A172 (cell line): Measurements from ENCODE around the gene MFAP2. TPM values are rescaled to one million over a fixed set of nuclear protein-coding genes. Genes with fewer than 3 reads are reported as not detected.

Experiments used
- DNase-seq: peaks from one replicate; pipeline ENCODE4 v3.0.0-alpha.2; 2015; ENCODE audit warnings: low spot score
- total RNA-seq: library from RNA; depleted of rRNA; stranded (reverse); fragments of >200 nt; shearing (Covaris generic); gene quantifications from 2 replicates; pipeline ENCODE4 v1.2.3, GENCODE V29; 2014

Gene MFAP2
- total RNA-seq, 1 experiment from 2014 or later, result not detected

DNA sequence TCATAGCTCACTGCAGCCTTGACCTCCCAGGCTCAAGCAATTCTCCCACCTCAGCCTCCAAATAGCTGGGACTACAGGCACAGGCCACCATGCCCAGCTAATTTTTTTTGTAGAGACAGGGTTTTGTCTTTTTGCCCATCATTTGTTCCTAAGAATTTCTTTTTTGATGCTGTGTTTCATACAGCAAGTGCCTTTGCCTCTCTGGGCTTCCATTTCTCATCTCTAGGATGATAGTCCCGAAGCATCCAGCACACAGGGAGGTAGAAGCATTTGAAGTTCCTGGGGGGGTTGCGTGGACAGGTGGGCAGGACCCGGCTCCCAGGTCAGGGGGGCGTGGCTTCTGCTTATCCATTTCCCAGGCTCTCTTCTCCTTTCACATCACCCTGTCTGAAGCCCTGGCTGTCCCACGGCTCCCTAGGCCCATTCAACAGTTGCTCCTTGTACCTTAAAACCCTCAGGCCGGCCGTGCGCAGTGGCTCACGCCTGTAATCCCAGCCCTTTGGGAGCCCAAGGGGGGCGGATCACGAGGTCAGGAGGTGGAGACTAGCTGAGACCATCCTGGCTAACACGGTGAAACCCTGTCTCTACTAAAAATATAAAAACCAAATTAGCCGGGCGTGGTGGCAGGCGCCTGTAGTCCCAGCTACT, 27.9 kb upstream of the MFAP2 start:
- no peak for DNase-seq

DNA sequence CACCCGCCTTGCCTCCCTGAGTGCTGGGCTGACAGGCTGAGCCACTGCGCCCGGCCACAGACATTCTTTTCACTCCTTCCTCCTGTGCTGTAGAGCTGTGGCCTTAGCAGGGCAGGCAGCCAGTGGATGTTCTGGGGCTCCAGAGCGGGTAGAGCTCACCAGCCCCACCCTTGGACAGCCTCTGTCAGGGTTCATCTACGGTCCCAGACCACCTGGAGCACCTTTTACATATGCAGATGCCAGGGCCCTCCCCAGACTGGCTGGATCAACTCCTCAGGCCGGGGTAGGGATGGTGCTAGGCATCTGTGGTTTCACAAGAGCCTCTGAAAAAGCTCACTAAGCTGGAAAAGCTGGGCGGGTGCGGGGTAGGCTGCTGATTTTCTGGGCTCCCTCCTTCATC, 26.7 kb upstream of the MFAP2 start:
- no peak for DNase-seq

DNA sequence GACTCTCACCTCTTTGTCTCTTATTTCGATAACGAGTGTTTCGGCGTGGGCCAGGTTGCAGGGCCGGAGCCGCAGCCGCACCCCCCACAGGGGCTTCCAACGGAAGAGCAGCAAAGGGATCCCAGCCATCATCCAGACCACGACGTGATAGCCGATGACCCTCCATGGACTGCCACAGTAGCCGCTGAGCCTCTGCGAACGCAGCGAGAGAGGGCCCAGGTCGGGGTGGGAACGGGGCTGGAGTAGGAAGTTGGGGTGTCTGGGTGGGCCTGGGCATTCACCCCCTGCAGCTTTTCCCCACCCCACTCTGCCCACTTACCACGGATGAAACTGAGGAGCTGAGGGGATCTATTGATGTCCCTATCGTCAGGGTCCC, 24.9 kb upstream of the MFAP2 start:
- DNase-seq, result no peak

DNA sequence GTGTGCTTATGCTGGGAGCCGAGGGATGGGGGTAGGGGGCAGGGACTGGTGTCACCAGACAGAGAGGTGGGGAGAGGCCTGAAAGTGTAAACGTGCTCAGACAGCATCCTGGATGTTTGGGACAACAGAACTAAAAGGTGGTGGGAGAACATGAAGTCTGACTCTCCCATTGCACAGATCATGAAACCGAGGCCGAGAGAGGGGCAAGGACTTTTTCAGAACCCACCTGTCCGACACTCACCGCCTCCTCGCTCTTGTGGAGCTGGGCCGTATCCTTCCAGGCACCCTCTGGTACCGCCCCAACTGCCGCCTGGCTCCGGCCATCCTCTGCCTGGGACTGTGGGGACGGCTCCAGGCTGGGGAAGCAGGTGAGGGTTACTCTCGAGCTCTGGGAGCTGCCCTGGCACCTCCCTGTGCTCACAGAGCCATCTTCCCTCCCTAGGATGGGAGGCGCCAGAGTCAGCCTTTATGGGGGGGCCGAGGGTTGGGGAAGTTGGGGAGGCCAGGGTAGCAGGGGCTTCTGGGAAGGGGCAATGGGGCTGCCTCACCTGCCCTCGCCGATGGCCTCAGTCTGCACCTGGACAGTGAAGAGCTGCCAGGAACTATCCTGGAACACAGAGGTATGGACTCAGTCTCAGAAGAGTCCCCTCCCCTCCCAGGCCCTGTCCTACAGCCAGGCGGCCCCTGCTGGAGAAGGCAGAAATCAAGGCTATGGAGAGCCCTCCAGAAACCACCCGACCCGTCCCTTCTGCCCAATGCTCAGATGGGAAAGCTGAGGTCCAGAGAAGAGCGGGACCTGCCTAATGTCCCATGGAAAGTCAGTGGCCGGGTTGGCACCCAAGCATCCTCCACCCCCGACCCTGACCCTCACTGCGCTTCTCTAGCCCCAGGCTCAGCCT, 24.3 kb upstream of the MFAP2 start:
- no peak for DNase-seq

DNA sequence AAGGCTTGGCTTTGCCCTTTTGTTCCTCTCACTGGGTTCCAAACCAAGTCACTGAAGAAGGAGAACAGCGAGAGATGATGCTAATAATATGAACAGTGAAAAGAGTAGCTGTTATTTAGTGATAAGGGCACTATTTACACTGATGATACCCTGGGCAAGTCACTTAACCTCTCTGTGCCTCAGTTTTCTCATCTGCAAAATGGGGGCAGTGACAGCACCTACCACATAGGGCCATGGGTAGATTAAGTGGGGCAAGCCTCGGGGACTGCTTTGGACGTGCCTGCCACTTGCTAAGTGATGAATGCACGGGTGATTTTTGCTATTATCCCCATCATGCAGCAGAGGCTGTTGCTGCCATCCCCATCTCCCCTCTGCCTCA, 22.1 kb upstream of the MFAP2 start:
- DNase-seq, result no peak

DNA sequence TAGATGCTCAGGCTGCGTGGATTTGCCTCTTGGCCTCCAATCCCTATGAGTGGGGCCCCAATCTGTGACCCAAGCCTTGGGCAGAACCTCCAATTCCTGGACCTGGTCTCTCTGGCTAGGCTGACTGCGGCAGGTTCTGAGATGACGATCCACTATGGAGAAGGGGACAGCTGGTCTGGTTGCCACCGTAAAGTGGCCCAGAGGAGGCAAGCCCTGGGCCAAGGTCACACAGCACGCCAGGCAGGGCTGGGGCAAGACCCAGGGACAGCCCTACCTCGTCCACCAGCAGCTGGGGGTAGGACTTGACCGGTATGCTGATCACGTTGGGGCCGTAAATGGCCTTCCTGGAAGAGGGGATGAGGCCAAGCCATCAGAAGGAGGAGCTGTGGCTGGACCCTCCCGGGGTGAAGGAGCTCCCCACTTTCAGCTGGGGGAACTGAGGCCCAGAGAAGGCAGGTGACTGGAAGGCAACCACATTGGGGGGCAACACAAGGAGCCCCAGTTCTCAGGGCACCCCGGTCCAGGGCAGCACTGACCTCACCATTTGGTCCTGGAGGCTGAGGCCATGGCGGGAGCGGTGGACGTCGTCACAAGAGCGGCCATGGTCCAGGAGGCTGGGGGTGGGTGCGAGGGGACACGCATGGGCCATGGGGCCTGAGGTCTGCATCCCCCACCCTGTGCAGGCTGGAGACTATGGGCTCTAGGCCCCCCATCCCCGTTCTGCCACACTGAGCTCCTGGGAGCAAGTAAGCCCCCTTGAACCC, 21.5 kb upstream of the MFAP2 start:
- DNase-seq, result no peak

DNA sequence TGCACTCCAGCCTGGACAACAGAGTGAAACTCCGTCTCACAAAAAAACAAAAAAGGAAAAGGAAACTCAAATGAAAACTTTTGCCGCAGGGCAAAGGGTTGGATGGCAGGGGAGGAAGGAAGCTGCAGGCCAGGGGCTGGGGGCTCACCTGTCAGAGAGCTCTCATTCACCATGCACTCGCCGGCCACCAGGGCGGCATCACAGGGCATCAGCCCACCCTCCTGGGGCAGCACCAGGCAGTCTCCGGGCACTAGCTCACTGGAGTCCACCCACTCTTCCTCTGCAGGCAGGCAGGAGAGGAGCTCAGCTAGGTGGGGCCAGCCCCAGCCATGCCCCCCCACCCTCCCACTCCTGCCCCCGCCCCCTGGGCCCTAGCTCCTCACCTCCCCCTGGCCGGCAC, 19.4 kb upstream of the MFAP2 start:
- DNase-seq, result no peak

DNA sequence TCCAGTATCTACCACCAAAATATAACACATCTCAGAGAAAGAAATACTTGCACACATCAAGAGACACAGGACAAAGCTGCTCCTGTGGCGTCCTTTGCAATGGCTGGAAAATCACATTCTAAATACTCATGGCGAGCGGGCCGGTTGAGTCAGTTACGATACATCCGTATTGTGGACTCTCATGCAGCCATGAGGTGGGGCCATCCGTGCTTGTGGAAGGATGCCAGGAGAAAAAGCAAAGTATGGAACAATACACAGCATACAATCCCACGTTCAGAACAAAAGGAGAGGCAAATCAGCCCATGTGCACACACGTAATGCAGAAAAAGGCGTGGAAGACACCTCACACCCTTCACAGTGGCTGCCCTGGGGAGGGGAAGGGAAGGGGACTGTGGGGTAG, 18.2 kb upstream of the MFAP2 start:
- no peak for DNase-seq

- DNase-seq, result no peak
Measured at GRCh38 chr1:16996845-16997244, 16.4 kb upstream of the MFAP2 start.

DNA sequence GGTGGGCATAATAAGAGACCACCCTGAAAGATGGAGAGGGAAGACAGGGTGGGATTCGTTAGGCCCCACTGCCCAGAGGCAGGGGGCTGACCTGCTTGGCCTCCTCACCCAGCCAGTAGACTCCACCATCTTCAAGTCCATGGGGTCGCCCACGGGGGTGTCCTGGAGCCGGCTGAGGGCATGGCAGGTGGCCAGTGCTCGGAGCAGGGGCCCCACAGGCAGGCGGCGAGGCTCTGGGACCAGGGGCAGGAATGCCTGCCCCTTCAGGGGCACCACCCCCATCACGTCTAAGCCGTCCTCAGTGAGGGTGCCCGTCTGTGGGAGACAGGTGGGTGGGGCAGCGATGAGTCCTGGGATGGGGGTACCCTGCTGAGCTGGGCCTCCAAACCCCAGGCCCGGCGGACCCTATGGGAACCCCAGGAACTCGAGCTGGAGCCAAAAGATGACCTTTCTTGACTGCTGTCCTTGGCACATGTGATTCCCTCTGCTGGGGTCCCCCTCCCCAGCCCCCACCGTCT, 13.2 kb upstream of the MFAP2 start:
- no peak for DNase-seq

GRCh38 chr1:16992675-16993074, 12.3 kb upstream of the MFAP2 start:
- DNase-seq, result no peak

- DNase-seq, result no peak
Measured at GRCh38 chr1:16992102-16992501, 11.7 kb upstream of the MFAP2 start.

- no peak for DNase-seq
Measured at GRCh38 chr1:16991571-16991970, 11.2 kb upstream of the MFAP2 start.

- DNase-seq, result no peak
Measured at GRCh38 chr1:16989676-16990391, 9.4 kb upstream of the MFAP2 start.

DNA sequence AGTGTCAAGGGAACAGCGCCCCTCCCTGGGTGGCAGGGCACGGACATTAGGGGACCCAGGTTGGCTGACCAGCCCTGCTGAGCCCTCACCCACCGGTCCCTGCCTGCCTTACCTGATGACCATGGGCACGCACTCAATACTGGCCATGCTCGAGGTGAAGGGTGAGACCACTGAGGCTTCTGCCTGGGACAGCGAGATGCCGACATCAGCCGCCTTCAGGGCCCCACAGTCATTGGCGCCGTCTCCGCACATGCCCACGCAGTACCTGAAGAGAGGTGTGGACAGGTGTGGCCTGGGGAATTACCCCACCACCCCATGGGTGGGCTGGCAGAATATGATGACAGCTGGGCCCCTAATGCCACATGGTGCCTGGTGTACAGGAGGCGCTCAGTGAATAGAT, 7.8 kb upstream of the MFAP2 start:
- DNase-seq, result no peak

GRCh38 chr1:16986962-16987361, 6.5 kb upstream of the MFAP2 start:
- no peak for DNase-seq

- DNase-seq, result no peak
Measured at GRCh38 chr1:16986560-16986959, 6.1 kb upstream of the MFAP2 start.

DNA sequence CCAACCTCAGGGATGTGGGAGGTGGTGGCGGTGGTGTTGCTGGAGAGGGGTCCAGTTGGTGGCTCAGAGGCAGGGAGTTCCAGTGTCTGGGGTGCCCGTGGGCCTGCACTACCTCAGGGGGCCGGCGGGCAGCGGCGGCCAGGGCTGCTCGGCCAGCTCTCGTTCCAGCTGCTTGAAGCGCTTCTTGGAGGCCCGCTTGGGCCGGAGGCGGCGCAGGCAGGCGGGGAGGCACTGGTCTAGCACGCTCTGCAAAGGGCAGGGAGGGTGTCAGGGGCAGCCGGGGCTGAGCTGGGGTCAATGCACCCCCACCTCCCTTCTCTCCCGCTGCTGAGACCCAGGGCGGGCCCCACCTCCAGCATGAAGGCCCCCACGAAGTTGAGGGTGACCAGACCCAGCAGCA, 5.7 kb upstream of the MFAP2 start:
- DNase-seq, result no peak

DNA sequence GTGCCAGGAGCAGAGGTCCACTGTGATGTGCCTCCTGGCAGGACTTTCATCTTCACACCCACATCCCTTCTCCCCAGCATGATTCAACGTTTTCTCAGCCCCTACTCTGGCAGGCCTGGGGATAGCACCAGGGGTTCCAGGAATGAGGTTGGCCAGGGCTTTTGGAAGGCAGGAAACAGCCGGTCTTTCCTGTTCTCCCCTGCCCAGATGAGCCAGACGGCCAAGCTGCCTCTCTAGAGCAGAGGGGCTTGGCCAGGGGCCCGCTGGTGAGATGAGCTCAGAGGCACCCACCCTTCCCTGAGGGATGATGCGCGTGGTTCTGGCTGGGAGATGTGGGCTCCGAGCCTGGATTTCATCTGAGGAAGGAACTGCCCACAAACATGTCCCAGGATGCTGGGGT, 4.3 kb upstream of the MFAP2 start:
- peak; percentile 81 for DNase-seq

DNA sequence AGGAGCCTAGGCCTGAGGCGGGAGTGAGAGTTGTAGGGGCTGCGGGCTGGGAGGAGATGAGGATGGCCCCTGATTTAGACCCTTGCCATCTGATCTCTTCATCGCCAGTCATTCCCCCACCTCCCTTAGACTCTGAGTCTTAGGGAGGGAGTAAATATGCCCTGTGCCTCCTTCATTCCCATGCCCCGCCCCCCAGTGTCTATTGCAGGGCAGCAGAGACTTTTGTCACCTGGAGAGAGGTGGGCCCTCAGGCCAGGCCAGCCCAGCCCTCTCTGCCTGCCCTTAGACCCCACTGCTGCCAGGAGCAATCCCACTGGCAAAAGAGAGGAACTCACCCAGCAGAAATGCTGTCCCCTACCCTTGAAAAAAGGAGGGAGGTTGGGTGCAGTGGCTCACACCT, 3.2 kb upstream of the MFAP2 start:
- no peak for DNase-seq

DNA sequence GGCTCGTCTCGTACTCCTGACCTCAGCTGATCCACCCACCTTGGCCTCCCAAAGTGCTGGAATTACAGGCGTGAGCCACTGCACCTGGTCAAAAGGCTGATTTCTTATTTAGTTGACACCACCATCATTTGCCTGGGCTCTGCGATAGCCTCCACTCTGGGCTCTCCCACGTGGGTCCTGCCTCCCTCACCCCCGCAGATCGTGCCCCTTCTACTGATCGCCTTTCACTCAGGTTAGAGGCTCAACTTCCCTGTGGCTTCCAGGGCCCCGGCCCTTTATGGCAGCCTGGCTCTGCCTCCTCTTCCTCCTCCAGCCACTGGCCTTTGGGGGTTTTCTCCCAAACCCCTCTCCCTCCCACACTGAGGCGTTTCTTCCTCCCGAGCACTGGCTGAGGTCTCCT, 2.5 kb upstream of the MFAP2 start:
- no peak for DNase-seq
